HT-29 (cell line): ENCODE data around the gene TMEM126A. TPM values are rescaled to one million over a fixed set of nuclear protein-coding genes. Genes with fewer than 3 reads are reported as not detected.
"Not testable (repeated sequence)": the region's sequence is repeated elsewhere in the genome, so short reads cannot be mapped to it uniquely, and the experiment has no call there.

Experiments
- DNase-seq: peaks from one replicate; pipeline ENCODE4 v3.0.0-alpha.2; 2015; ENCODE audit warnings: low spot score
- total RNA-seq: library from RNA; depleted of rRNA; stranded (reverse); fragments of >200 nt; shearing (Covaris generic); gene quantifications from 2 replicates; pipeline ENCODE4 v1.2.3, GENCODE V29; 2014; rRNA removed

TMEM126A gene
- total RNA-seq, result 13.0 and 24.1 TPM in 2 replicates

DNA sequence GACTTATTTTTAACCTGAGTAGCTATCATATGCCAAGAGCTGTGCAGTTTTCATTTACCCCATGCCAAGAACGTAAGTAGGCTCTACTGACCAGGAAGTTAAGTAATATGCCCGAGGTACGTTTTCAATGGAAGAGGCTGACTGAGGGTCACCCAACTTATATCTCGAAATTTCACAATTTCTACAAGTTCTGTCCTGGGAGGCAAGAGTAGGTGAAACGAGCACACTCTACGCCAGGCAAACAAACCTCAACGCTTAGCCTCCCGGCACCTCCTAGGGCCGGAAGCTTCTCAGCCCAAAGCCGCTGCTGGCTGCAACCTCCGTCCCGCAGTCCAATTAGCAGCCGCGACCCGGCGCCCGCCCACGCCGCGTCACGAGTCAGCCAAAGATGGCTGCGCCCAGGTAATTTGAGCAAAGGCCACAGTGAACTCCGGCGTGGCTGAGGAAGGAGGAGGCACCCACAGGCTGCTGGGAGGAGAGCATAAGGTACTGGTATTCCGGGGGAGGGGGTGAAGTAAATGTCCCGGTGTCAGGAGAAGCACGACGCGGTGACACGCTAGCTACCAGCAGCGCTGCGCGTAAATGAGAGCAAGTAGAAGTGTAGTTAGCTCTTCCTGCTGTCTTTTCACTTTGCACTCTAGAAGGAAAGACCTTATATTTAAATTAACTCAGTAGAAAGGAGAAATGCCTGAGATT lies at the start of gene TMEM126A:
Gene TMEM126A, plus strand, starts transcription at position 364 of the 696 bp plus-strand sequence. CDS start 2,289 bp downstream, outside the sequence.
- DNase-seq, result peak; percentile 98

DNA sequence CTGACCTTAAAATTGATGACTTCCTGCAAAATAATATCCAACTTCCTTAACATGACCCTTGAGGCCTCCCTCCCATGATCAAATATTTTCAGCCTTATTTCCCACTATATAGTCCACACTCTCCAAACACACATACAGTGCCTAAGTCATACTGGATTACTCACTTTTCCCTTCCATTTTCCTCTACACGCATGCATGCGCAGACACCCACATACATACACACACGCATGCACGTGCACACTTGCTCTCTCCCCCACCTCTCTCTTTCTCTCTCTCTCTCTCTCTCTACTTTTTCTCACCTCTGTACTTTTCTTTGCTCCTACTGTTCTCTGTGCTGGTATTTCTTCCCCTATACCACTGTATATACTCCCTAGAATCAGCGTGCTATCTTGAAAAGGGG lies 48.7 kb upstream of the TMEM126A start:
- no peak for DNase-seq

DNA sequence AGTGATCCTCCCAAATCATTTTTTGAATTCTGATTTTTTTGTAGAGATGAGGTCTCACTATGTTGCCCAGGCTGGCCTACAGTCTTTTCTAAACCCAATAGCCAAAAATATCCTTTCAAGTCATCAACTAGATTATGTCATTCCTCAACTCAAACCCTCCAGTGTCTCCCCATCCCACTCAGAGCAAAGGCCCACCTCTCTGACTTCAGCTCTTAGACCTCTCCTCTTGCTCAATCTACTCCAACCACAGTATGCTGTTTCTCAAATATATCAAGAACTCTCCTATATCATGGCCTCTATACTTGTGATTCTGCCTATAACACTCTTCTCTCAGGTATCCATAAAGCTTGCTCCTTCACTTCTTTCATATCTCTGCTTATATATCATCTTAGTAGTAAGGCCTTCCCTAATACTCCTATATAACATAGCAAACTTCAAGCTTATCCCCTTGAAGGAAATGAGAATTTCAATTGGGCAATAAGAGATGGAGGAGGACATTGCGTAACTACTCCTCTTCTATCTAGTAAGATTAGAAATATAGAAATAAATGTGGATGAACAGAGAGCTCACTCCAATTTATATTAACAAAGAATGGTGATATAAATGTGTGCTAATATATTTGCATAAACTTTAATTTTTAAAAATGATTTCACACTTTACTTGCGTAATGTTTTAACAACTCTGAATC lies 45.1 kb upstream of the TMEM126A start:
- no peak for DNase-seq

DNA sequence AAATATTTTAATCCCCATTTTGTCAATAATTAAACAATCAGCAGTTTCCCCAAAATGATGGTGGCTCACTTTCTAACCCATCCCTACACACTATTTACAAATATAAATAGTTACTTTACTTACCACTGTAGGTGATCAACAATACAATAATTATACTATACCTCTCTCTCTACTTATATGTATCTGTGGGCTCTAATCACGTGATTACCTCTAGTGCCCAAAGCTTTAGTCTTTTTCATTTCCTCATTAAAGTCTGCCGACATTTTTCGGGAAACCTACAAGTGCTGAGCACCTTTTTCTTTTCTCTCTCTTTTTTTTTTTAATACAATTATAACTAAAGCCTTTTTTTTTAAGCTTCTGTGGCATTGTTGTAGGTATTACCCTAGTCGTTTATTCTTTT lies 44.5 kb upstream of the TMEM126A start:
- no peak for DNase-seq

DNA sequence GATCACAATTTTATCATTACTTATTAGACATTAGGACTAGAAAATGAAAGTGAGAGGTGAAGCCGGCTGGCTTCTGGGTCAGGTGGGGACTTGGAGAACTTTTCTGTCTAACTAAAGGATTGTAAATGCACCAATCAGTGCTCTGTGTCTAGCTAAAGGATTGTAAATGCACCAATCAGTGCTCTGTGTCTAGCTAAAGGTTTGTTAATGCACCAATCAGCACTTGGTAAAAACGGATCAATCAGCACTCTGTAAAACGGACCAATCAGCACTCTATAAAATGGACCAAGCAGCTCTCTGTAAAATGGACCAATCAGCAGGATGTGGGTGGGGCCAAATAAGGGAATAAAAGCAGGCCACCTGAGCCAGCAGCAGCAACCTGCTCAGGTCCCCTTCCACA lies 41.5 kb upstream of the TMEM126A start:
- DNase-seq, result not testable (repeated sequence)

DNA sequence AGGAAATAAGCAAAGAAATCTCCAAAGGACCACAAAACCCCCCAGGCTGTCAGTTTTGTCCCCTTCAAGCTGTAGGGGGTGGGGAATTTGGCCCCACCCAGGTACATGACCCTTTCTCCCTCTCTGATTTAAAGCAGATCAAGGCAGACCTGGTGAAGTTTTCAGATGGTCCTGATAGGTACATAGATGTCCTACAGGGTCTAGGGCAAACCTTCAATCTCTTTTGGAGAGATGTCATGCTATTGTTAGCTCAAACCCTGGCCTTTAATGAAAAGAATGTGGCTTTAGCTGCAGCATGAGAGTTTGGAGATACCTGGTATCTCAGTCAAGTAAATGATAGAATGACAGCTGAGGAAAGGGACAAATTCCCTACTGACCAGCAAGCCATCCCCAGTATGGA lies 39.1 kb upstream of the TMEM126A start:
- not testable (repeated sequence) for DNase-seq

DNA sequence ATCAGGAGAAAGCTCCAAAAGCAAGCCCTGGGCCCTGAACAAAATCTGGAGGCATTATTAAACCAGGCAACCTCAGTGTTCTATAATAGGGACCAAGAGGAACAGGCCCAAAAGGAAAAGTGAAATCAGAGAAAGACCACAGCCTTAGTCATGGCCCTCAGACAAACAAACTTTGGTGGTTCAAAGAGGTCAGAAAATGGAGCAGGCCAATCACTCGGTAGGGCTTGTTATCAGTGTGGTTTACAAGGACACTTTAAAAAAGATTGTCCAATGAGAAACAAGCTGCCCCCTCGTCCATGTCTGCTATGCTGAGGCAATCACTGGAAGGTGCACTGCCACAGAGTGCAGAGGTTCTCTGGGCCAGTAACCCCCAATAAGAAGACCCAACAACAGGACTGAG lies 38.5 kb upstream of the TMEM126A start:
- not testable (repeated sequence) for DNase-seq

DNA sequence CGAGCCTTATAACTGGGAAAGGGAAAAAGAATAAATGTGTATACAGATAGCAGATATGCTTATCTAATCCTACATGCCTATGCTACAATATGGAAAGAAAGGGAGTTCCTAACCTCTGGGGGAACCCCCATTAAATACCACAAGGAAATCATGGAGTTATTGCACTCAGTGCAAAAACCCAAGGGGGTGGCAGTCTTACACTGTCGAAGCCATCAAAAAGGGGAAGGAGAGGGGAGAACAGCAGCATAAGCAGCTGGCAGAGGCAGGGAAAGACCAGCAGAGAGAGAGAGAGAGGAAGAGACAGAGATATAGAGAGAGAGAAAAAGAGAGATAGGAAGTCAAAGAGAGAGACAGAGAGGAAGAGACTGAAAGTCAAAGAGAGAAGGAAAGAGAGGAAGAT lies 36.1 kb upstream of the TMEM126A start:
- not testable (repeated sequence) for DNase-seq

DNA sequence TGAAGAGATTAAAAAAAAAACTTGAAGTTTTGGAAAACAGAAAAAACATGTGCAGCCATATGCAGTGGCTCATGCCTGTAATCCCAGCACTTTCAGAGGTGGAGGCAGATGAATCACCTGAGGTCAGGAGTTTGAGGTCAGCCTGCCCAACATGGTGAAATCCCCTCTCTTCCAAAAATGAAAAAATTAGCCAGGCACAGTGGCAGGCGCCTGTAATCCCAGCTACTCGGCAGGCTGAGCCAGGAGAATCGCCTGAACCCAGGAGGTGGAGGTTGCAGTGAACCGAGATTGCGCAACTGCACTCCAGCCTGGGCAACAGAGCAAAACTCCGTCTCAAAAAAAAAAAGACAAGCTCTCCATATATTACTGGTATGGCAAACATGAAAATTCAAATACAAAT lies 28.3 kb upstream of the TMEM126A start:
- DNase-seq, result no peak

DNA sequence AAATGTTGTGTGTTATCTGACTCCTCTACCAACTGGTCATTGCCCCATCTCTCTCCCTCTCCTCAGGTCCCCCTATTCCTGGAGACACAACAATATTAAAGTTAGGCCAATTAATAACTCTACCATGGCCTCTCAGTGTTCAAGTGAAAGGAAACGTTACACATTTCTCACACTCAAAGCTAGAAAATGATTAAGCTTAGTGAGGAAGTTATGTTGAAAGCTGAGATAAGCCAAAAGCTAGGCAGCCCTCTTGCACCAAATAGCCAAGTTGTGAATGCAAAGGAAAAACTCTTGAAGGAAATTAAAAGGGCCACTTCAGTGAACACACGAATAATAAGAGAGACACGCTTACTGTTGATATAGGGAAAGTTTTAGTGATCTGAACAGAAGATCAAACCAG lies 27.5 kb upstream of the TMEM126A start:
- DNase-seq, result no peak

DNA sequence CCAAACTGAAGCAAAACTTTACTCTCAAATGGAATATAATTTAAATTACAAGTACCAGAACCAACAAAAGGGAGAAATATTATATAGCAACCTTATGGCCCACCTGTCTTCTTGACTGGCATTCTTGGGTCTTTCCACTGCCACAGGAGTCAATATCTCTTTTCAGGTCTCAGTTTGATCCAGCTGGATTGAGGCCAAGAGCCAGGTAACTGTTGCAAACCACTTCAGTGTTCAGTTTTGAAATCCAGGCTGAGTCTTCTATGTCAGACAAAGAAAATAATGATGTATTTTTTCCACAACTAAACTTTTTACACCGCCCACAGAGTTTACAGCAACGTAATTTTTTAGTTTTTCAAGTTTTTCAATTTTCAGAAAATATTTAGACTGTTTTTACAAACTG lies 21.3 kb upstream of the TMEM126A start:
- no peak for DNase-seq

DNA sequence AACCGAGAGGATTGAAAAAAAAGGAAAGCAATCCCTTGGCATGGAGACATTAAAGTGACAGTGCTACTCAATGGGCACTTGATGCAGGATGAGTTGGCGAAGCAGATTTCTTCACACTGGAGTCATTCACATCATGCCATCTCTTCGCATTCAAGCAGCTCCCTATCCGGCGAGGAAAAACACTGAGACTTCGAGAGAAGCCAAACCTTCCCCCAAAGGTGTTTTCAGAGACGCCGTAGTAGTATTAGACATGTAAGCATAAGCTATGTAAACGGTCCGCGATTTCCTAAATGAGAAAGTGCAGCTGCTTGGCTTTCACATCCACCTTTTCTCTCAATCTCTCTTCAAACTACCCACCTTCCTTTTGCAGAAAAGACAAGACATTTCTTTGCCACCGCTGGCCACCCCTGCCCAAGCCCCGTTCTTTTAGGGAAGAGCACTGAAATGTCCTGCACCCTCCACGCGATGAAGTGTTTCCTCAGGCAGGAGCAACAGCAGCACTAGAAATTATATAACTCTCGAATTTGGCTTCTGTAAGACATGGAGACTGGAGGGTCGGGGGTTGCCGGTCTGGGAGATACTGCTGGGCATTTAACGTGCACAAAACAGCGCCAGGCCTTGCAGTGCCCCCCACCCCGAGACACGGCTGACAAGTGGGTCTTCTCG lies 20.3 kb upstream of the TMEM126A start, which contains the start of gene DLG2:
Gene DLG2, minus strand, starts transcription at position 13 of the 666 bp plus-strand sequence.
- peak; percentile 56 for DNase-seq

DNA sequence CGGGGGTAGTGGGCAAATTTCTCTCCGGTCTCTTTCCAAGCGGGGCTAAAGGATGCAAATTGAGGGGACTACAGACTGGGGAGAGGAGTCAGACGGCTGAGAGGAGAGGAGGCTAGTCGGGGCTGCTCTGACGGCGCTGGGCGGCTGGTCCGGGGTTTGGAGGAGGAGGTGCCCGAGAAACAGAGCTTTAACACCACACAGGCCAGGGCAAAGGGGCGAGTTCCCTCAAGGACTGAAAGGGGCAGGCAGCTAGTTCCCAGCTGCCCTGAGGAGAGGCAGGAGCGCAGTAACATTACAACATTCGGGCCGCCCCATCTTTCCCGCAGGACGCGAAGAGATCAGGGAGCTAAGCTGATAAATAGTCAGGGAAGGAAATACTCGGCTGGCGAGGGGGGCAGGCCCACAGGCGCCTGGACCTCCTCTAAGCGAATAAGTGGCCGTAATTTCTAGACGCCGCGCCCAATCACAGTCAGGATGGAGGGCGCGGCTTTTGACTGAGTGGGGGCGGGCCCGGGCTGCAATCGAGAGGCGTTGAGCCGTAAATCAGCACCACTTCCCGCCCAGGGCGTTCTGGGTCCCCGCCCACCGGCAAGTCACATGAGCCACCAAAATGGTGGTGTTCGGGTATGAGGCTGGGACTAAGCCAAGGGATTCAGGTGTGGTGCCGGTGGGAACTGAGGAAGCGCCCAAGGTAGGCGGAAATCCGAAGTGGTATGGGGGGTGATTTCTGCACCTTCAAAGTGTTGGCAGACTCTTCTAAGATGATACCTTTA lies 19.6 kb upstream of the TMEM126A start, which contains the start of gene TMEM126B:
Gene TMEM126B, plus strand, starts transcription at position 596 of the 773 bp plus-strand sequence. Its CDS starts 15 bp downstream, at position 611.
- peak; percentile 99 for DNase-seq

DNA sequence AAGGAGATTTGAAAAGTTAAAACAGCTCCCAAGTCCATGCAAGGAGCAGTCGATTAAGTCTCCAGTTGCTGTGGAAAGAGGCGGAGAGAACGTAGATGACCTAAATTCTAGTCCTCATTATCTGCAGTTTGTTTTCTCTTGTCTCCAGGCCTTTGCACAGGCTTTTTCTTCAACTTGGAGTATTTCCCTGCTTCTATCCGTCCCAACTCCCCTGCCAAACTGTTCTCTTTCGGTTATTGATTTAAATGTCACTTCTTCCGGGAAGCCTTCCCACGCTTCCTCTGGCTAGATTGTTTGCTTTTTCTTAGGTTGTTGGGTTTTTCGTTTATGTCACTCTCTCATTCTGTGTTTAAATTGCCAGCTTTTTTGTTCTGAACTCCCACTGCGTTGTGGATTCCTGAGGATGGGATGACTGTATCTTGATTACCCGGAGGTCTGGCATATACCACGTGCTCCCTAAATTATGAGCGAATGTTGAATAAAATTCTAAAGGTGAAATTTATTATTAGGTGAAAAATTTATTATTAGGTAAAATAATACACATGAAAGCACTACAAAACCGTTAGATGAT lies 18.9 kb upstream of the TMEM126A start:
- DNase-seq, result no peak

DNA sequence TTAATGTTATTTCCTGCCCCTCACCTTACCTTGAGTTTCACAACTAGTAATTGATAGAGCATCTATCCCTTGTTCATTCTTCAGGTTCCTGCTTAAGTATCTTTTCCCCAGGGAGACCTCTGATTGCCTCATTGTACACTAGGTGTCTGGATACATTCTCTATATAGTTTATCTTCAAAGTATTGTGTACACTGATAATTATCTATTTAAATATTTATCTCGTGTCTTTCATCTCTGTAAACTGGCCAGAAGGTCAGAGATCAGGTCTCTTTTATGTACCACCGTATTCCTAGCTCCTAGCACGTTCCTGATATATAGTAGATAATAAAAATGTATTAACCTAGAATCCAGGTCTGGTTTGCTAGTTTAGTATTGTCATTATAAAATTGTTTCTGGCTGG lies 13.0 kb upstream of the TMEM126A start:
- DNase-seq, result no peak

DNA sequence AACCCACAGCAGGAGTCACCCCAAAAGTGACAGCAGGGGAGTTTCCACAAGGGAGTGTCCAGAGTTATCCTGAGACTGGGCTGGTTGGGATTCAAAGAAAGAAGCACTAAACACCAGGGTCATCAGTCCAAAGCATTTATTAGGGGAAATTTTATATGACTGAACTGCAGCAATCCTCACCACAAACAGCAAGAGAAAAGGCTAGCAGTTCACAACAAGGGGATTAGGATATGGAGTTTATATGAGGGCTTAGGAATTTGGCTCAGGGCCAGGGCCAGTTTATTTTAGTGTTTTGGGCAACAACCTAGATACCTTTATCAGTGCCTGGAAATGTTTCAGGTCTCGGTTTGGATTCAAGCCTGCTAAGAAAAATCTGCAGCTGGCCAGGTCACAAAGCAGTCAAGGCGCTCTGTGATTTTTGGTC lies 4.6 kb upstream of the TMEM126A start:
- DNase-seq, result peak; percentile 51

DNA sequence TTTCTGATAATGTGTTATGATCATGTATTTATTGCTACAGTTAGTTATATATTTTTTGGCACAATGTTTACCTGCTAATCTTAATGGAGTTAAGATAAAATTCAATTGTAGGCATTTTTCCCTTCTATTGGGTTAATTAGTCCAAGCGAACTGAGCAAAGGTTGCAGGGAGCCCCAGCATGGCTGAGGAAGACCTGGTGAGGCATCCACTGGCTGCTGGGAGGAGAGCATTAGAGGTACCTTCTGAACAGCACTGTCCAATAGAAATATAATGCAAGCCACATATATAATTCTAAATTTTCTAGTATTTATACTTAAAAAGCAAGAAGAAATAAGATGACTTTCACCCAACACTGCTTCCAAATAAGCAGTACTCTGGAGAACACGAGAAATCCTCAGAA lies 689 bp upstream of the TMEM126A start:
- DNase-seq, result no peak

DNA sequence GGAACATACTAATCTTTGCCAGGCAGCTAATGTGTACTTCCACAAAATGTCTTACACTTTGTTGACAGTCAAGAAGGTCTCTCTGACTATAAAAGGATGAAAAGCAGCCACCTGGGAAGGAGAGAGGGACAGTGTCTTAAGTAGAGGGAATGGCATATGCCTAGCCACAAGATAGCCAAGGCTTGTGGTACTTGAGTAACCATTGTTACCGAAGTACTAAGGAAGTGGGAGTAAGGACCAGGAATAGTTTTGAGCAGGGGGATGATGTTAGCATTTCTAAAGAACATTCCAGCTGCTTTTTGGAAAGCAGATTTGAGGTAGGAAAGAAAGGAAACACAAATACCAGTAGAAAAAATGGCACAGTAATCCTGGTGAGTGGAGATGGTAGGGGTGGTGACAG lies 3.4 kb downstream of the TMEM126A start:
- DNase-seq, result no peak

DNA sequence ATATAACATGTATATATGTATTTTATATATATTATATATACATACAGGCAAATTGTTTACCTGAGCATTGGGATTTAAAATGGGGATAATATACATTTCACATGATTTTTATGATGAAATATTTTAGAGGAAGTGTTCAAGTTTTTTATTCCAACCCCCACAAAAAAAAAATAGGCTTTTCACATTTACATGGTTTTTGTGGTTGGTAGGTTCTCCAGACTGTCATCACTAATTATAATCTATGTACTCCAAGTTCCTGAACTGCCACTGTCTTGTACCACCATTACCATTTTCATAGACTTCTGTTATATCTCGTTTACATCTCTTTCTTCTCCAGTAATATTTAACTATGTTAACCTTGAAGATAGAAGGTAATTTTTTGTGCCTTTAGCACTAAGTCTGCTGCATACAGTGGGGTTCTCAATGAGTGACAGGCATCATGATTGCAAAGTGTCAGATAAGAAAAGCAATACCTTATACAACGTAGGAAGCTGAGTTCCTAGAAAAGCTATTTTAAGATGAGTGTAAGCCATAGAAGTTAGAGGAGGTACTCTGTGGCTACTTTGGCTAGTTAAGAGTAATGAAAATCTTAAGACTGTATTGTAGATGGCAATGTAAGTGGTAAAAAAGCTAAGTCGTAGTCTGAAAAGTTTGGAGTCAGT lies 5.2 kb downstream of the TMEM126A start:
- DNase-seq, result no peak

DNA sequence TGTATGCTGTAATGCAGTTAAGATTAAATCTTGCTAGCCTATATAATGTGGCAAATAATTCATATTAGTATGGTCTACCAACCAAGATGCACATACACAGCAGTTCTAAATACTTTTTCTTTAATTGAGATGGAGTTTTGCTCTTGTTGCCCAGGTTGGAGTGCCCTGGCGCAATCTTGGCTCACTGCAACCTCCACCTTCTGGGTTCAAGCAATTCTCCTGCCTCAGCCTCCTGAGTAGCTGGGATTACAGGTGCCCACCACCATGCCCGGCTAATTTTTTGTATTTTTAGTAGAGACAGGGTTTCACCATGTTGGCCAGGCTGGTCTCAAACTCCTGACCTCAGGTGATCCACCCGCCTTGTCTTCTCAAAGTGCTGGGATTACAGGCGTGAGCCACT lies 6.6 kb downstream of the TMEM126A start:
- DNase-seq, result not testable (repeated sequence)

DNA sequence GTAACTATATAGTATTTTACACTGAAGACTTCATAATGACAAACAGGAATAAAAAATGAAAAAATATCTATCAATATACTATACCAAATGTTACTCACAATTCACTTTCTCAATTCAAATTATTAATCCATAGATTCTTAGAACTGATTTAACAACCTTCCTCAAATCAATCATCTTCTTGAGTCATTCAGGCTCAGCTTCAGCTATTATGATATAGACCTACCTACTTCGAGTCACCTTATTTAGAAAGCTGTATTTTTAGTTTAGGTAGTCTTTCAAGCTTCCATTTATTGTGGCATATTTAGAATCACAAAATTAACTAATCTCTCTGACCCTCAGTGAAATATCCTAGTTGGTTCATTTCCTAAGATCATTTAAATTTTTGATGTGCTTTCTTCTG lies 9.0 kb downstream of the TMEM126A start:
- DNase-seq, result no peak
